Measurements from ENCODE around the gene SELENOO.

GRCh38 chr22:50260801-50261614 is 60.2 kb downstream of the SELENOO start:
- TF ChIP-seq POLR2A (IDR thresholded peaks at IDR 0.05) = no peak
- TF ChIP-seq, protein P1, sequence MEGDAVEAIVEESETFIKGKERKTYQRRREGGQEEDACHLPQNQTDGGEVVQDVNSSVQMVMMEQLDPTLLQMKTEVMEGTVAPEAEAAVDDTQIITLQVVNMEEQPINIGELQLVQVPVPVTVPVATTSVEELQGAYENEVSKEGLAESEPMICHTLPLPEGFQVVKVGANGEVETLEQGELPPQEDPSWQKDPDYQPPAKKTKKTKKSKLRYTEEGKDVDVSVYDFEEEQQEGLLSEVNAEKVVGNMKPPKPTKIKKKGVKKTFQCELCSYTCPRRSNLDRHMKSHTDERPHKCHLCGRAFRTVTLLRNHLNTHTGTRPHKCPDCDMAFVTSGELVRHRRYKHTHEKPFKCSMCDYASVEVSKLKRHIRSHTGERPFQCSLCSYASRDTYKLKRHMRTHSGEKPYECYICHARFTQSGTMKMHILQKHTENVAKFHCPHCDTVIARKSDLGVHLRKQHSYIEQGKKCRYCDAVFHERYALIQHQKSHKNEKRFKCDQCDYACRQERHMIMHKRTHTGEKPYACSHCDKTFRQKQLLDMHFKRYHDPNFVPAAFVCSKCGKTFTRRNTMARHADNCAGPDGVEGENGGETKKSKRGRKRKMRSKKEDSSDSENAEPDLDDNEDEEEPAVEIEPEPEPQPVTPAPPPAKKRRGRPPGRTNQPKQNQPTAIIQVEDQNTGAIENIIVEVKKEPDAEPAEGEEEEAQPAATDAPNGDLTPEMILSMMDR (IDR thresholded peaks at IDR 0.05) = no peak
- TF ChIP-seq POLR2AphosphoS5 (IDR thresholded peaks at IDR 0.05) = no peak
